ENCODE results near the gene RIPPLY3.
A peak's percentile ranks its signal among the peaks of the same experiment; 100 is the strongest.

RIPPLY3 gene

DNA sequence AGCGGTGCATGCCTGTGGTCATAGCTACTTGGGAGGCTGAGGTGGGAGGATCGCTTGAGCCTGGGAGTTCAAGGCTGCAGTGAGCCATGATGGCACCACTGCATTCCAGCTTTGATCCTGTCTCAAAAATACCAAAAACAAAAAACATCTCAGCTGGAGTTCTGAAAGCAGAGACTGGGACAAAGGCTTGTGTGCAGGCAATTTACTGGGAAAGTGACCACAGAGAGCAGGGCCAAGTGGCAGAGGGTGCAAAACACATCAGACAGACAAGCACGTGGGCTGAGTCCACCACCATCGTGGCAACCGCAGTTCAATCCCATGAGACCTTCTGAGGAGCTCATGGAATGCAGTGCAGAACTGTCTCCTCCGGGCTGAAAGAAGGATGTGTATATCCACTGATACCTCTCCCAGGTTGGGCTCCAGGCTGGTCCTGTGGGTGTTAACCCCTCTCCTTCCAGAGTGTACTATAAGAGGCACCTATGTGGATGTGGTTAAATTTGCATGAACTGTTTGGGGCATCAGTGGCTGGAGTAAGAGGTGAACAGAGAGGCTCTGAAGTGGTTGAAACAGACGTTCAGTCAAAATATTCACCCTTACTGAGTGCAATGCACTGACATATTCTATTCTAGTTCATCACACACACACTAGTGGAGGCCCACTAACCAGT, 55.6 kb downstream of the RIPPLY3 start:
- peak overlapping the region in 7 of 11 experiments; percentile 7 to 53 (median 26); a peak in 11 of 22 replicates for H3K4me2 ChIP-seq

DNA sequence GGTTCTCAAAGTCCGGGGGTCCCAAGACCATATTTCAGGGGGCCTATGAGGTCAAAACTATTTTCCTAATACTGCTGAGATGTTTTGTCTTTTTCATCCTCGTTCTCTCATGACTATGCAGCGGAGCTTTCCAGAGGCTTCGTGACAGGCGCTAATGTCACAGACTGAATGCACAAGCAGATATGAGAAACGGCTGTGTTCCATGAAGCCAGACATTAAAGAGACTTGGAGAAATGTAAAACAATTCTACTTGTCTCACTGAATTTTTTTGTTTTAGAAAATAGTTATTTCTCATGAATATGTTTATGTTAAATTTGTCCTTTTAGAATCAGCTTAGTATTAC, 56.1 kb downstream of the RIPPLY3 start:
- Histone ChIP-seq H3K27ac (no peak overlapping the region), H3K9ac (no peak overlapping the region), H3K4me2 (peak overlapping the region in 7 of 11 experiments; percentile 7 to 53 (median 26); a peak in 10 of 22 replicates), H4K20me1 (no peaks in the 10 kb centered on the region), H3K9me3 (replicated peaks in 1 of 11) (peaks cover 0 to 3% (median under 1%) of the 10 kb centered on the region in 11 experiments; a peak in 12 of 22 replicates), H3K4me3 (no peak overlapping the region), H3K27me3 (no peaks in the 10 kb centered on the region), H3K4me1 (peaks cover 42 to 71% (median 69%) of the 10 kb centered on the region in 10 experiments), H3K36me3 (peaks cover 5 to 30% (median 19%) of the 10 kb centered on the region in 11 experiments; a peak in 15 of 22 replicates)
- TF ChIP-seq Cebpa-rat (IDR thresholded peaks at IDR 0.05): no peak

More for the DNA sequence above, 55.6 kb downstream of the RIPPLY3 start:
- TF ChIP-seq Cebpa-rat (IDR thresholded peaks at IDR 0.05): no peak
- no peaks in the 10 kb centered on the region for H4K20me1 ChIP-seq
- H3K36me3 ChIP-seq: peaks cover 3 to 25% (median 15%) of the 10 kb centered on the region in 11 experiments; a peak in 15 of 22 replicates
- no peak overlapping the region for H3K4me3 ChIP-seq
- no peak overlapping the region for H3K9ac ChIP-seq
- H3K27me3 ChIP-seq: no peaks in the 10 kb centered on the region
- H3K27ac ChIP-seq: no peak overlapping the region
- peaks cover 0 to 8% (median 6%) of the 10 kb centered on the region in 11 experiments; a peak in 19 of 22 replicates for H3K9me3 ChIP-seq (replicated peaks in 1 of 11)
- H3K4me1 ChIP-seq: peaks cover 44 to 71% (median 69%) of the 10 kb centered on the region in 10 experiments

DNA sequence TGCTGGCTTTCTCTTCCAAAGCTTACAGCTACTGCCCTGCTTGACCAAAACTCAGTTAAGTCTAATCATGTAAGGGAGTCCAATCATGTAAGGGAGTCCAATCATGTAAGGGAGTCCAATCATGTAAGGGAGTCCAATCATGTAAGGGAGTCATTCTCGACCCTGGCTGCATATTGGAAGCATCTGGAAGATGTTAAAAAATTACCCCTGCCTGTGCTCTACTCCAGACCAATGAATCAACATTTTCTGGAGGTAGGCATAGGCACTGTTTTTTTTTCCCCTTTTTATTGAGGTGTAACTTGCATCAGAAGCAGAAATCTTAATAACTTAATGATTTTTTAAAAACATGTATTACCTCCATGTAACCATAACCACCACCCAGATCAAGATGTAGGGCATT, 56.9 kb downstream of the RIPPLY3 start:
- TF ChIP-seq Cebpa-rat (IDR thresholded peaks at IDR 0.05): no peak
- Histone ChIP-seq H3K4me1 (peaks cover 38 to 62% (median 60%) of the 10 kb centered on the region in 10 experiments), H3K27ac (peak overlapping the region in 3 of 11 experiments; percentile 45 to 53 (median 47); a peak in 3 of 22 replicates), H4K20me1 (no peaks in the 10 kb centered on the region), H3K4me2 (peak overlapping the region in 9 of 11 experiments; percentile 34 to 68 (median 47); a peak in 13 of 22 replicates), H3K36me3 (peaks cover 7 to 34% (median 19%) of the 10 kb centered on the region in 11 experiments; a peak in 19 of 22 replicates), H3K4me3 (no peak overlapping the region), H3K9me3 (replicated peaks in 1 of 11) (no peaks in the 10 kb centered on the region), H3K27me3 (no peaks in the 10 kb centered on the region), H3K9ac (peak overlapping the region in 1 of 11 experiments; percentile 37; a peak in 1 of 22 replicates)

DNA sequence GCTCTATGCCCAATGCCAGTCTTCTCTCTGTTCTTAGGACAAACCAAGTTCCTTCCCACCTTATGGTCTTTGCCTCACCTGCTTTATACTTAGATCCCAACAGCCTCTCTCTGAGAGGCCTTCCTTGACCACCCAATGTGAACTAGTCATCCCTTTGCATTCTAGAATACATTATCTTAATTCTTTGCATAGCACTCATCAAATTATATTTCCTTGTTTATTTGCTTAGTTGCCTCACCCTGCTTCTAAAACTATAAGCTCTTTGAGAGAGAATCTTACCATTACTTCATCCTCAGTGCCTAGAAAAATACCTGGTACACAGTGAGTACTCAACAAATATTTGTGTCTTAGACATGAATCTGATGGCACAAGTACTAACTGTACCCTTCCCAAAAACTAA, 58.3 kb downstream of the RIPPLY3 start:
- H3K9me3 ChIP-seq (replicated peaks in 1 of 11): 0 out of 22 replicates have a peak, but pooled peaks cover 0 to 4% (median 0%) of the 10 kb centered on the region in 11 experiments
- H4K20me1 ChIP-seq: no peaks in the 10 kb centered on the region
- peaks cover 17 to 42% (median 27%) of the 10 kb centered on the region in 11 experiments; a peak in 19 of 22 replicates for H3K36me3 ChIP-seq
- TF ChIP-seq Cebpa-rat (IDR thresholded peaks at IDR 0.05): no peak
- no peak overlapping the region for H3K4me3 ChIP-seq
- peak overlapping the region in 3 of 11 experiments; percentile 45 to 53 (median 47); a peak in 3 of 22 replicates for H3K27ac ChIP-seq
- H3K9ac ChIP-seq: no peak overlapping the region
- peaks cover 26 to 53% (median 47%) of the 10 kb centered on the region in 10 experiments for H3K4me1 ChIP-seq
- peak overlapping the region; percentile 10 to 68 (median 47); a peak in 20 of 22 replicates for H3K4me2 ChIP-seq
- H3K27me3 ChIP-seq: no peaks in the 10 kb centered on the region

DNA sequence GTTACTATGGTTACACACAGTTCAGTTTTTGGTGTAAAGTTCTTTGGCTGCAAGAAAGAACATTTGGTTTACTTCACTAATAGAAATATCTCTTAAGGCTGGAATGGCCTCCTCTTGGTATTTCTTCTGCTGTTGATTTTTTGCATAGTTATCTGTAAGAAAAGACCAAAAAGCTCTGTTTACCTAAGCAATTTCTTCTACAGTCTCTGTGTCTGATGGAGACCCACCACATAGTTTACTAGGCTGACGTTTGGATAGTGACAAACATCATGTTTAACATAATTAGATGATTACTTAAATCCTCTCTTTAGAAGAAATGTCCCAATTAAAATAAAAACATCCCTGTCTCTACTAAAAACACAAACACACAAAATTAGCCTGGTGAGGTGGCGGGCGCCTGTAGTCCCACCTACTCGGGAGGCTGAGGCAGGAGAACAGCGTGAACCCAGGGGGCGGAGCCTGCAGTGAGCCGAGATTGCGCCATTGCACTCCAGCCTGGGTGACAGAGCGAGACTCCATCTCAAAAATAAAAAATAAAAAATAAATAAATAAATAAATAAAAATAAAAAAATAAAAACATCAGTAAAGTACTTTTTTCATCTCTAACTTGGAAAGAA, 59.2 kb downstream of the RIPPLY3 start:
- no peak overlapping the region for H3K4me2 ChIP-seq
- peaks cover 20 to 48% (median 42%) of the 10 kb centered on the region in 10 experiments for H3K4me1 ChIP-seq
- no peaks in the 10 kb centered on the region for H4K20me1 ChIP-seq
- peaks cover 20 to 42% (median 27%) of the 10 kb centered on the region in 11 experiments; a peak in 19 of 22 replicates for H3K36me3 ChIP-seq
- no peaks in the 10 kb centered on the region for H3K27me3 ChIP-seq
- 0 out of 22 replicates have a peak, but pooled peaks cover 0 to 4% (median 0%) of the 10 kb centered on the region in 11 experiments for H3K9me3 ChIP-seq (replicated peaks in 1 of 11)
- no peak overlapping the region for H3K27ac ChIP-seq
- no peak overlapping the region for H3K9ac ChIP-seq
- TF ChIP-seq Cebpa-rat (IDR thresholded peaks at IDR 0.05): no peak
- H3K4me3 ChIP-seq: no peak overlapping the region
